Lower leg skin (tissue), 3 donors: ENCODE results near the gene SLC40A1.

Source experiments
- CTCF ChIP-seq, 3 donors: fragments of 450-650 bp; IDR thresholded peaks; one replicate each; pipeline ENCODE4 v1.5.1; 2016; ENCODE audit warnings: antibody characterized with exemption in 3 of 3, mild to moderate bottlenecking in 3 of 3, moderate library complexity in 2 of 3
- POLR2A ChIP-seq, 2 donors: fragments of 450-650 bp; IDR thresholded peaks; one replicate each; pipeline ENCODE4 v1.6.1; 2016 to 2017; ENCODE audit warnings: antibody characterized with exemption in 2 of 2, mild to moderate bottlenecking in 1 of 2, moderate library complexity in 1 of 2

GRCh38 chr2:189601043-189601442 is 20.5 kb upstream of the SLC40A1 start:
- no peak for TF ChIP-seq CTCF (IDR thresholded peaks at IDR 0.05)
- no peak for TF ChIP-seq POLR2A (IDR thresholded peaks at IDR 0.05)
